NCI-H748 (cell line): Measurements from ENCODE around the gene GCSAML.

Experiments
- DNase-seq: peaks from one replicate; lab custom pipeline; 2025; ENCODE audit not compliant: unreplicated experiment; lab: John Stamatoyannopoulos, UW

Gene GCSAML

GRCh38 chr1:247562198-247562597, 13.3 kb downstream of the GCSAML start:
- DNase-seq = no peak

DNA sequence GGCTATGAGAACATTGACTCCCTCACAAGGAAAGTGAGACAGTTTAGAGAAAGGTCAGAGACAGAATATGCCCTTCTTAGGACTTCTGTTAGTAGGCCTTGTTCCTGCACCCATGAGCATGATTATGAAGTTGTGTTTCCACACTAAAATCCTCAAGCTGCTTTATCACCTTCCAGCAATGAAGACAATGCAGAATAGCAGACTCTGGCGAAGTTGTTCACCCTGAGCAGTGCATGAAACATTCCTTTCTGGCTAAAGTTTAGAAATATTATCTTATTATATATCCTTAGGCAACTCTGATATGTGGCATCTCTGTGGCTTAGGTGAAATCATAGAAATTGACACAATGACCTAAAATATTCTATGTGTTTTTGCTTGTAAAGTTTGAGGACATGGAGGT, 25.3 kb downstream of the GCSAML start:
- DNase-seq = no peak

GRCh38 chr1:247574664-247575063, 25.7 kb downstream of the GCSAML start:
- no peak for DNase-seq

DNA sequence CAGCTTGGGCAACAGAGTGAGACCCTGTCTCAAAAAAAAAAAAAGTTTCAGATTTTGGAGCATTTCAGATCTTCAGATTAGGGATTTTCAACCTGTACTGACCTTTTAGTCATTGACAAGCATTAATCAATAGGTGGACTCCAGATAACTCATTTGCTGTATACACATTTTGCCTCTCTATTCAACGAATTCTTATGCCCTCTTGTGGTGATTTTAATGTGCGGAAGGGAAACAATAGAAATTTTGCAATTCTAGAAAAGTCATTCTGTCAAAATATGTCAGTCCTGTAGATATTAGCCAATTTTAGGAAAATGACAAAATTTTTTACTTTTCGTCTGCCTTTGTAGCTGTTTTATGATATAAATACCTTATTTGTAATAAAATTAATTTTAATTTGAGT, 27.6 kb downstream of the GCSAML start:
- DNase-seq = peak; percentile 39

GRCh38 chr1:247578946-247579460, 30.1 kb downstream of the GCSAML start:
- no peak for DNase-seq

GRCh38 chr1:247588060-247588459, 39.1 kb downstream of the GCSAML start, which contains the start of gene OR2G2:
TSS of gene OR2G2 (plus strand) at chr1:247588360. CDS start at chr1:247588360, 0 bp downstream.
- DNase-seq = no peak

DNA sequence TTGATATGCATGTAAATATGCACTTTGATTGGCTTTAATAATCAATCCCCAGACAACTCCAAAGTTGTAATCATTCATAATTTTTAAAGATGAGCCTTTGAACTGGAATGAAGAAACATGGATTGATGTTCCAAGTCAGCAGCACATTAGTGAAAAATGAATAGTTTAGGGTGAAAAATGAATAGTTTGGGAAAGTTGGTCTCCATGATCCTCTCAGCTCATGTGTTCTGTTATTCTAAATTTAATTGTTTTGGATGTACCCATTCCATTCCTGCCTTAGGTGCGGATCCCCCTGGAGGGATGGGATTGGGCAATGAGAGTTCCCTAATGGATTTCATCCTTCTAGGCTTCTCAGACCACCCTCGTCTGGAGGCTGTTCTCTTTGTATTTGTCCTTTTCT, 56.4 kb downstream of the GCSAML start, which contains the start of gene OR2G3:
Gene OR2G3, plus strand, starts transcription at position 301 of the 400 bp plus-strand sequence. Its CDS starts 0 bp downstream, at position 301.
- no peak for DNase-seq

DNA sequence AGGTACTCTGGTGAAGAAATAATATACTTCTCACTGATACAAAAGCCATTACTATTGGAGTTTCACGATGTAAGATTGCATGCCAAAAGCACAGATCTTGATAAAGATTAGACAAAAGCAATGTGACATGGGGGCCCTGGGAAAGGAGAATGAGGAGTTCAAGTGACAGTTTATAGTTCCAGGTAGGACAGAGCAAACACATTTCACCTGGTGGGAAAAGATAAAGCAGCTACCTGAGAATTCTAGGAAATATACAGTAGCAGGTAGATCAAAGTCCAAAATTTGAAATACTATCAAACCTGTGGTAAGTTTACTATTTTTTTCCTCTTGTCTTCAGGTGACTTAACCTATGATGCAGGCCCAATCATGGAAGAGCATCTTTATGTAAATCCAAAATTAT, 64.5 kb downstream of the GCSAML start:
- DNase-seq = no peak

DNA sequence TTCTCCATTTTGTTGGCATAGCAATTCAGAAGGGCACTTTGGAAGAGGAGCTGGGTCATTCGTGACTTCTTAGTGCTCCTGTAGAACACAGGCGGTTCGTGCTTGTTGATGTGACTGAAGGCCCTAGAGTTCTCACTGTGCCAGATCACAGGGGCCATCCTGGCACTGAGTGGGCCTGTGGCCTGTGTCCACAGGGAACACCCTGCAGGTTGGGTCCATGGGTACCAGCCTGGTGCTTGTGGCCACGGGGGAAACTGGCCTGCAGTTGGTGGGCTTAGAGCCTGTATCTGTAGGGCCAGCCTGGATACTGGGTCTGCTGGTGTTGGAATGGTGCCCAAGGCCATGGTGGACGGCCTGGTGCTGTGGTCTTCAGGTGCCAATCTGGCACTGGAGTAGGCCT, 65.7 kb downstream of the GCSAML start:
- DNase-seq = no peak
